Neural cell (in vitro differentiated cells): ENCODE measurements around the gene KLHL2. TPM values are rescaled to one million over a fixed set of nuclear protein-coding genes. Genes with fewer than 3 reads are reported as not detected.

Experiments
- H2AFZ ChIP-seq: fragments of 200-600, 300-800 bp; sonication (generic), shearing (Covaris generic); 2 replicates; pipeline ENCODE4 v1.6.0; 2014; ENCODE audit warnings: low read depth, mild to moderate bottlenecking, antibody characterized with exemption, low read length, moderate library complexity
- H3F3A ChIP-seq: fragments of 200-600 bp; shearing (Covaris generic); 2 replicates; pipeline ENCODE4 v1.6.1; 2016; ENCODE audit warnings: mild to moderate bottlenecking, moderate library complexity, mixed read lengths, antibody characterized with exemption, low read length; ENCODE audit not compliant: insufficient read depth, poor library complexity, severe bottlenecking
- H3K27ac ChIP-seq: fragments of 200-600, 300-800 bp; sonication (generic), shearing (Covaris generic); 2 replicates; pipeline ENCODE4 v1.5.1; 2014; ENCODE audit warnings: mild to moderate bottlenecking, low read length, moderate library complexity
- H3K27me3 ChIP-seq: fragments of 300-800, 200-600 bp; sonication (generic), shearing (Covaris generic); 2 replicates; pipeline ENCODE4 v1.6.0; 2014; ENCODE audit warnings: mild to moderate bottlenecking, low read depth, low read length, moderate library complexity; ENCODE audit not compliant: insufficient read depth
- H3K36me3 ChIP-seq: fragments of 300-800, 200-600 bp; sonication (generic), shearing (Covaris generic); 2 replicates; pipeline ENCODE4 v1.5.1; 2014; ENCODE audit warnings: mild to moderate bottlenecking, antibody characterized with exemption, low read length, moderate library complexity; ENCODE audit not compliant: insufficient read depth
- H3K4me2 ChIP-seq: fragments of 300-800, 200-600 bp; sonication (generic), shearing (Covaris generic); 2 replicates; pipeline ENCODE4 v1.6.0; 2014; ENCODE audit warnings: mild to moderate bottlenecking, low read length
- H3K4me3 ChIP-seq: fragments of 300-800, 200-600 bp; sonication (generic), shearing (Covaris generic); 2 replicates; pipeline ENCODE4 v1.5.1; 2014; ENCODE audit warnings: mild to moderate bottlenecking, low read length, moderate library complexity
- H3K79me2 ChIP-seq: fragments of 200-600 bp; shearing (Covaris generic); replicated peaks from 2 replicates; pipeline ENCODE4 v1.6.0; 2014; ENCODE audit warnings: mild to moderate bottlenecking, low read length, moderate library complexity; ENCODE audit not compliant: insufficient read depth
- H3K9ac ChIP-seq: fragments of 300-800, 200-600 bp; sonication (generic), shearing (Covaris generic); 2 replicates; pipeline ENCODE4 v1.6.1; 2016; ENCODE audit warnings: mild to moderate bottlenecking, low read length, mixed read lengths
- H3K9me2 ChIP-seq: fragments of 200-600 bp; shearing (Covaris generic); 2 replicates; pipeline ENCODE4 v1.6.1; 2016; ENCODE audit warnings: mild to moderate bottlenecking, low read length, mixed read lengths; ENCODE audit not compliant: insufficient read depth
- H3K9me3 ChIP-seq: fragments of 200-600, 300-800 bp; sonication (generic), shearing (Covaris generic); 2 replicates; pipeline ENCODE4 v1.6.1; 2016; ENCODE audit warnings: mild to moderate bottlenecking, mixed run types, low read length, moderate library complexity, mixed read lengths
- H4K20me1 ChIP-seq: fragments of 200-600 bp; shearing (Covaris generic); 2 replicates; pipeline ENCODE4 v1.6.1; 2016; ENCODE audit warnings: mild to moderate bottlenecking, mixed run types; ENCODE audit not compliant: insufficient read depth
- EP300 ChIP-seq: fragments of 450-650 bp; conservative IDR thresholded peaks from 2 replicates; pipeline ENCODE4 v1.6.1; 2014; ENCODE audit warnings: antibody characterized with exemption, mild to moderate bottlenecking, moderate library complexity; ENCODE audit not compliant: poor library complexity, severe bottlenecking
- EZH2 ChIP-seq: fragments of 200-600, 300-800 bp; shearing (Covaris generic), sonication (generic); IDR thresholded peaks from 2 replicates; pipeline ENCODE4 v1.6.1; 2014; ENCODE audit warnings: antibody characterized with exemption, low read length, borderline replicate concordance, mild to moderate bottlenecking; ENCODE audit not compliant: insufficient read depth, poor library complexity, severe bottlenecking
- MXI1 ChIP-seq: fragments of 450-650 bp; conservative IDR thresholded peaks from 2 replicates; pipeline ENCODE4 v1.6.1; 2014; ENCODE audit warnings: antibody characterized with exemption, mild to moderate bottlenecking; ENCODE audit not compliant: poor library complexity, severe bottlenecking
- POLR2AphosphoS5 ChIP-seq: IDR thresholded peaks from 2 replicates; pipeline ENCODE4 v1.6.1; 2012
- RAD21 ChIP-seq: fragments of 450-650 bp; conservative IDR thresholded peaks from 2 replicates; pipeline ENCODE4 v1.6.1; 2014; ENCODE audit warnings: antibody characterized with exemption, mild to moderate bottlenecking, moderate library complexity
- SMC3 ChIP-seq: fragments of 450-650 bp; conservative IDR thresholded peaks from 2 replicates; pipeline ENCODE4 v1.6.1; 2014; ENCODE audit warnings: antibody characterized with exemption, mild to moderate bottlenecking, moderate library complexity; ENCODE audit not compliant: poor library complexity
- TAF1 ChIP-seq: IDR thresholded peaks from 2 replicates; pipeline ENCODE4 v1.6.1; 2012; ENCODE audit warnings: low read depth
- polyA plus RNA-seq: library from polyadenylated mRNA; depleted of rRNA; stranded (reverse); fragments of >200 nt; gene quantifications from 2 replicates; pipeline ENCODE4 v1.2.3, GENCODE V29; 2014
- TF ChIP-seq, protein P1 (sequence below): IDR thresholded peaks from 2 replicates; pipeline ENCODE4 v1.6.1; 2012; ENCODE audit warnings: borderline replicate concordance
- TF ChIP-seq, protein P2 (sequence below): fragments of 450-650 bp; IDR thresholded peaks from 2 replicates; pipeline ENCODE4 v1.5.1; 2014; ENCODE audit warnings: antibody characterized with exemption, mild to moderate bottlenecking, moderate library complexity; ENCODE audit not compliant: poor library complexity, severe bottlenecking

KLHL2 gene
- polyA plus RNA-seq, 1 donor from 2014 or later = 42.8 TPM

DNA sequence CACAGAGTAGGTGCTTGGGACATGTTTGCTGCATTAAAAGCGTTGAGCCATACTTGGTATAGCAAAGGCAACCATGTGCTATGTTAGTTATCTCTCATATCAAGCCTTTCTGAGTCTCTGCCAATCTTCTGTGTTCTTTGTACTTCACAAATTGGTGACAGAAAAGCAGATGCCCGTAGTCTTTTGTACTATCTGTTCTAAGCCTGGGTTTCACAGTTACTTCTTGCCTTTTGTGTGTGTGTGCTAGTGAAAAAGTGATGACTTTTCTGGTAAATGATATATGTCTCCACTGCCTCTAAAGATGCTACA lies 16.1 kb upstream of the KLHL2 start:
- Histone ChIP-seq H3K9me3 (no peaks in the 10 kb centered on the region), H4K20me1 (no peaks in the 10 kb centered on the region), H3K4me3 (no peak overlapping the region), H2AFZ (no peak overlapping the region), H3K4me2 (no peak overlapping the region), H3F3A (no peaks in the 10 kb centered on the region), H3K27me3 (no peaks in the 10 kb centered on the region), H3K27ac (no peak overlapping the region), H3K9ac (no peak overlapping the region), H3K9me2 (no peaks in the 10 kb centered on the region), H3K79me2 (no peaks in the 10 kb centered on the region), H3K36me3 (no peaks in the 10 kb centered on the region)
- TF ChIP-seq TAF1 (no peak), SMC3 (no peak), RAD21 (no peak), EP300 (no peak), MXI1 (no peak), EZH2 (no peak), POLR2AphosphoS5 (no peak)
- TF ChIP-seq, protein P1, sequence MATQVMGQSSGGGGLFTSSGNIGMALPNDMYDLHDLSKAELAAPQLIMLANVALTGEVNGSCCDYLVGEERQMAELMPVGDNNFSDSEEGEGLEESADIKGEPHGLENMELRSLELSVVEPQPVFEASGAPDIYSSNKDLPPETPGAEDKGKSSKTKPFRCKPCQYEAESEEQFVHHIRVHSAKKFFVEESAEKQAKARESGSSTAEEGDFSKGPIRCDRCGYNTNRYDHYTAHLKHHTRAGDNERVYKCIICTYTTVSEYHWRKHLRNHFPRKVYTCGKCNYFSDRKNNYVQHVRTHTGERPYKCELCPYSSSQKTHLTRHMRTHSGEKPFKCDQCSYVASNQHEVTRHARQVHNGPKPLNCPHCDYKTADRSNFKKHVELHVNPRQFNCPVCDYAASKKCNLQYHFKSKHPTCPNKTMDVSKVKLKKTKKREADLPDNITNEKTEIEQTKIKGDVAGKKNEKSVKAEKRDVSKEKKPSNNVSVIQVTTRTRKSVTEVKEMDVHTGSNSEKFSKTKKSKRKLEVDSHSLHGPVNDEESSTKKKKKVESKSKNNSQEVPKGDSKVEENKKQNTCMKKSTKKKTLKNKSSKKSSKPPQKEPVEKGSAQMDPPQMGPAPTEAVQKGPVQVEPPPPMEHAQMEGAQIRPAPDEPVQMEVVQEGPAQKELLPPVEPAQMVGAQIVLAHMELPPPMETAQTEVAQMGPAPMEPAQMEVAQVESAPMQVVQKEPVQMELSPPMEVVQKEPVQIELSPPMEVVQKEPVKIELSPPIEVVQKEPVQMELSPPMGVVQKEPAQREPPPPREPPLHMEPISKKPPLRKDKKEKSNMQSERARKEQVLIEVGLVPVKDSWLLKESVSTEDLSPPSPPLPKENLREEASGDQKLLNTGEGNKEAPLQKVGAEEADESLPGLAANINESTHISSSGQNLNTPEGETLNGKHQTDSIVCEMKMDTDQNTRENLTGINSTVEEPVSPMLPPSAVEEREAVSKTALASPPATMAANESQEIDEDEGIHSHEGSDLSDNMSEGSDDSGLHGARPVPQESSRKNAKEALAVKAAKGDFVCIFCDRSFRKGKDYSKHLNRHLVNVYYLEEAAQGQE = no peak
- TF ChIP-seq, protein P2, sequence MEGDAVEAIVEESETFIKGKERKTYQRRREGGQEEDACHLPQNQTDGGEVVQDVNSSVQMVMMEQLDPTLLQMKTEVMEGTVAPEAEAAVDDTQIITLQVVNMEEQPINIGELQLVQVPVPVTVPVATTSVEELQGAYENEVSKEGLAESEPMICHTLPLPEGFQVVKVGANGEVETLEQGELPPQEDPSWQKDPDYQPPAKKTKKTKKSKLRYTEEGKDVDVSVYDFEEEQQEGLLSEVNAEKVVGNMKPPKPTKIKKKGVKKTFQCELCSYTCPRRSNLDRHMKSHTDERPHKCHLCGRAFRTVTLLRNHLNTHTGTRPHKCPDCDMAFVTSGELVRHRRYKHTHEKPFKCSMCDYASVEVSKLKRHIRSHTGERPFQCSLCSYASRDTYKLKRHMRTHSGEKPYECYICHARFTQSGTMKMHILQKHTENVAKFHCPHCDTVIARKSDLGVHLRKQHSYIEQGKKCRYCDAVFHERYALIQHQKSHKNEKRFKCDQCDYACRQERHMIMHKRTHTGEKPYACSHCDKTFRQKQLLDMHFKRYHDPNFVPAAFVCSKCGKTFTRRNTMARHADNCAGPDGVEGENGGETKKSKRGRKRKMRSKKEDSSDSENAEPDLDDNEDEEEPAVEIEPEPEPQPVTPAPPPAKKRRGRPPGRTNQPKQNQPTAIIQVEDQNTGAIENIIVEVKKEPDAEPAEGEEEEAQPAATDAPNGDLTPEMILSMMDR = no peak

DNA sequence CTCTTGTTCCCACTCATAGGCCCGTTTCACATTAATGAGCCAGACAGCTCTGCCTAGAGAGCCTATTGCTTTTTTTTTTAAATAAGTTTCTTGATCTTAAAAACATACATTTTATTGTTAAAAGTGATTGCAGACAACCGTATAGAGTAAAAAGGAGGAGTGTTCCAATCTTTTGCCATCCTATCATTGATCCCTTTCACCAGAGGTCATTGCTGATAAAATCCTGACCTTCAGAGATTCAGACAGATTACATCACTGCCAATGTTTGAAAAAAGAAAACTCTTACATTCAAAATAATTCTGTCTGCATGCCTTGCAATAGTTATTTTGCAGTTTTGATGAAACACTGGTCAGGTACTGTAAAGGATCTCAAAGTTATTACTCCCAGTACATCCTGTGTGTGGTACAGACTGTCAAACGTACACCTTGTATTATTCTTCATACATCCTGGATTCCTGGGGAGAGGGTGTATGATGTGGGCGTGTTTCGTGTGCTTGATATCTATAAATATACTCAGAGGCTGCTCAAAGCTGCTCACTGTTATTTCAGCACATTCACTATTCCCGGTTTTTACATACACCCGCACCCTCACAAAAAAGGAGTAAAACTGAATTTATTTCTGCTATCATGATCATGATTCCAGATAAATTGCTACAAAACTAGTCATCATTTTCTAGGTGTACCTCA lies 15.4 kb upstream of the KLHL2 start:
- TF ChIP-seq EP300 = no peak
- TF ChIP-seq, protein P1 = no peak
- no peak for TF ChIP-seq POLR2AphosphoS5
- TF ChIP-seq RAD21 = no peak
- TF ChIP-seq, protein P2 = no peak
- TF ChIP-seq MXI1 = no peak
- Histone ChIP-seq H3K9me2 (no peaks in the 10 kb centered on the region), H3K4me3 (no peak overlapping the region), H3K4me2 (no peak overlapping the region), H3F3A (no peaks in the 10 kb centered on the region), H3K9me3 (no peaks in the 10 kb centered on the region), H3K27ac (no peak overlapping the region), H3K9ac (no peak overlapping the region), H2AFZ (no peak overlapping the region), H3K36me3 (no peaks in the 10 kb centered on the region), H3K79me2 (no peaks in the 10 kb centered on the region), H4K20me1 (no peaks in the 10 kb centered on the region), H3K27me3 (no peaks in the 10 kb centered on the region)
